HL-60 (cell line): ENCODE results near the gene SEMA3D.

Source experiments
- GABPA ChIP-seq: IDR thresholded peaks from 2 replicates; pipeline ENCODE4 v1.6.1; 2012; ENCODE audit warnings: low read depth
- POLR2AphosphoS5 ChIP-seq: IDR thresholded peaks from 2 replicates; pipeline ENCODE4 v1.6.1; 2012; ENCODE audit warnings: low read depth
- SPI1 ChIP-seq: IDR thresholded peaks from 2 replicates; pipeline ENCODE4 v1.6.1; 2012; ENCODE audit warnings: low read depth, mild to moderate bottlenecking, borderline replicate concordance
- TF ChIP-seq, protein P1 (sequence below): IDR thresholded peaks from one replicate; pipeline ENCODE4 v1.5.1; 2011; ENCODE audit warnings: low read length, control low read depth, inconsistent platforms; ENCODE audit not compliant: insufficient read depth
- TF ChIP-seq, protein P2 (sequence below): IDR thresholded peaks from 2 replicates; pipeline ENCODE4 v1.6.1; 2012; ENCODE audit warnings: low read depth; ENCODE audit not compliant: insufficient replicate concordance

DNA sequence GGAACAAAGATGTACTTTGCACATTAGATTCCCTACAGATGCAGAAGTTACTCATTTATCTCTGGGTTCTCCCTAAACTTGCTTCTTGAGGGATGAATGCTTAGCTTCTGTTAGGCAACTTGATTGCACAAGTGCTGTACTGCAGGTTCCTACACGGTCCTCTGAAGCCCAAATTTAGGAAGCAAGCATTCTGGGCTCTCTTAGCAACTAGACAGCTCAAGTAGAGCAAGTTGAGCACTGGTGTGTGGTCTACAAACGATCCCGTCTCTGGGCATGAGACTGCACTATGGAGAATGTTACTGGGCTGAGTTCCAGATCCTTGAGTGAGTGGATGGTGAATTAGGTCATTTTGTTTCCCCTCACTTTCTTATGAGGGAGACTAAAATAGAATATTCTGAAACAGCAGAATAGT lies 14.3 kb downstream of the SEMA3D start:
- TF ChIP-seq, protein P1, sequence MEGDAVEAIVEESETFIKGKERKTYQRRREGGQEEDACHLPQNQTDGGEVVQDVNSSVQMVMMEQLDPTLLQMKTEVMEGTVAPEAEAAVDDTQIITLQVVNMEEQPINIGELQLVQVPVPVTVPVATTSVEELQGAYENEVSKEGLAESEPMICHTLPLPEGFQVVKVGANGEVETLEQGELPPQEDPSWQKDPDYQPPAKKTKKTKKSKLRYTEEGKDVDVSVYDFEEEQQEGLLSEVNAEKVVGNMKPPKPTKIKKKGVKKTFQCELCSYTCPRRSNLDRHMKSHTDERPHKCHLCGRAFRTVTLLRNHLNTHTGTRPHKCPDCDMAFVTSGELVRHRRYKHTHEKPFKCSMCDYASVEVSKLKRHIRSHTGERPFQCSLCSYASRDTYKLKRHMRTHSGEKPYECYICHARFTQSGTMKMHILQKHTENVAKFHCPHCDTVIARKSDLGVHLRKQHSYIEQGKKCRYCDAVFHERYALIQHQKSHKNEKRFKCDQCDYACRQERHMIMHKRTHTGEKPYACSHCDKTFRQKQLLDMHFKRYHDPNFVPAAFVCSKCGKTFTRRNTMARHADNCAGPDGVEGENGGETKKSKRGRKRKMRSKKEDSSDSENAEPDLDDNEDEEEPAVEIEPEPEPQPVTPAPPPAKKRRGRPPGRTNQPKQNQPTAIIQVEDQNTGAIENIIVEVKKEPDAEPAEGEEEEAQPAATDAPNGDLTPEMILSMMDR, result no peak
- TF ChIP-seq, protein P2, sequence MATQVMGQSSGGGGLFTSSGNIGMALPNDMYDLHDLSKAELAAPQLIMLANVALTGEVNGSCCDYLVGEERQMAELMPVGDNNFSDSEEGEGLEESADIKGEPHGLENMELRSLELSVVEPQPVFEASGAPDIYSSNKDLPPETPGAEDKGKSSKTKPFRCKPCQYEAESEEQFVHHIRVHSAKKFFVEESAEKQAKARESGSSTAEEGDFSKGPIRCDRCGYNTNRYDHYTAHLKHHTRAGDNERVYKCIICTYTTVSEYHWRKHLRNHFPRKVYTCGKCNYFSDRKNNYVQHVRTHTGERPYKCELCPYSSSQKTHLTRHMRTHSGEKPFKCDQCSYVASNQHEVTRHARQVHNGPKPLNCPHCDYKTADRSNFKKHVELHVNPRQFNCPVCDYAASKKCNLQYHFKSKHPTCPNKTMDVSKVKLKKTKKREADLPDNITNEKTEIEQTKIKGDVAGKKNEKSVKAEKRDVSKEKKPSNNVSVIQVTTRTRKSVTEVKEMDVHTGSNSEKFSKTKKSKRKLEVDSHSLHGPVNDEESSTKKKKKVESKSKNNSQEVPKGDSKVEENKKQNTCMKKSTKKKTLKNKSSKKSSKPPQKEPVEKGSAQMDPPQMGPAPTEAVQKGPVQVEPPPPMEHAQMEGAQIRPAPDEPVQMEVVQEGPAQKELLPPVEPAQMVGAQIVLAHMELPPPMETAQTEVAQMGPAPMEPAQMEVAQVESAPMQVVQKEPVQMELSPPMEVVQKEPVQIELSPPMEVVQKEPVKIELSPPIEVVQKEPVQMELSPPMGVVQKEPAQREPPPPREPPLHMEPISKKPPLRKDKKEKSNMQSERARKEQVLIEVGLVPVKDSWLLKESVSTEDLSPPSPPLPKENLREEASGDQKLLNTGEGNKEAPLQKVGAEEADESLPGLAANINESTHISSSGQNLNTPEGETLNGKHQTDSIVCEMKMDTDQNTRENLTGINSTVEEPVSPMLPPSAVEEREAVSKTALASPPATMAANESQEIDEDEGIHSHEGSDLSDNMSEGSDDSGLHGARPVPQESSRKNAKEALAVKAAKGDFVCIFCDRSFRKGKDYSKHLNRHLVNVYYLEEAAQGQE, result no peak
- TF ChIP-seq GABPA (no peak), POLR2AphosphoS5 (no peak), SPI1 (no peak)
